HUES48 (cell line): ENCODE results near the gene EXOC1L.
A peak's percentile ranks its signal among the peaks of the same experiment; 100 is the strongest.

Experiments used
- H3K27ac ChIP-seq: one replicate; pipeline ENCODE4 v1.7.0; 2013; ENCODE audit warnings: low read depth, low read length, inconsistent platforms
- H3K27me3 ChIP-seq: 2 replicates; pipeline ENCODE4 v1.6.1; 2013; ENCODE audit warnings: mild to moderate bottlenecking, low read length; ENCODE audit not compliant: control insufficient read depth, insufficient read depth
- H3K36me3 ChIP-seq: 2 replicates; pipeline ENCODE4 v1.6.1; 2013; ENCODE audit warnings: low read length; ENCODE audit not compliant: control insufficient read depth, insufficient read depth
- H3K4me1 ChIP-seq: 2 replicates; pipeline ENCODE4 v1.6.1; 2013; ENCODE audit warnings: mild to moderate bottlenecking, low read length; ENCODE audit not compliant: control insufficient read depth, insufficient read depth
- H3K4me3 ChIP-seq: 2 replicates; pipeline ENCODE4 v1.5.1; 2013; ENCODE audit warnings: mild to moderate bottlenecking, low read depth, low read length
- H3K9ac ChIP-seq: 2 replicates; pipeline ENCODE4 v1.6.1; 2013; ENCODE audit warnings: mild to moderate bottlenecking, low read depth, low read length, moderate library complexity
- H3K9me3 ChIP-seq: 2 replicates; pipeline ENCODE4 v1.6.1; 2013; ENCODE audit warnings: low read length; ENCODE audit not compliant: control insufficient read depth, insufficient read depth

EXOC1L gene

GRCh38 chr4:55819634-55820033 is at the start of gene EXOC1L:
TSS of gene EXOC1L (plus strand) at chr4:55819790. CDS start at chr4:55820027, 237 bp downstream.
- no peak within 1 kb of the TSS for H3K27ac ChIP-seq
- H3K36me3 ChIP-seq = no peaks in the 10 kb centered on the region
- peaks cover 4% of the 10 kb centered on the region; the same call in 1 of the 2 replicates for H3K4me1 ChIP-seq
- H3K9ac ChIP-seq = no peak within 1 kb of the TSS; the same call in 1 of the 2 replicates
- no peaks in the 10 kb centered on the region for H3K9me3 ChIP-seq
- H3K4me3 ChIP-seq = peak within 1 kb of the TSS; percentile 23; the same call in 1 of the 2 replicates
- no peaks in the 10 kb centered on the region for H3K27me3 ChIP-seq

DNA sequence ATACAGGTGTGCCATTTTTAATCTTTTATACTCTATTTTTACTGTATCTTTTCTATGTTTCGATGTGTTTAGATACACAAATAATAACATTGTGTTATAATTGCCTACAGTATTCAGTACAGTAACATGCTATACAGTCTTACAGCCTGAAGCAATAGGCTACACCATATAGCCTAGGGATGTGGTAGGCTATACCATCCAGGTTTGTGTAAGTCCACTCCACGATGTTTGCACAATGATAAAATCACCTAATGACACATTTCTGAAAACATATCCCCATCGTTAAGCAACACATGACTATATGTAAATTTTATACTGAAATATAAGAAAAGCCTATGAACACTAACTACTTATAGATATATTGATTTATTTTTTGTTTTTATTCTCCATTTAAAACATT is 48.9 kb upstream of the EXOC1L start:
- Histone ChIP-seq H3K4me3 (no peak overlapping the region), H3K9me3 (no peaks in the 10 kb centered on the region)

GRCh38 chr4:55781341-55781740 is 38.2 kb upstream of the EXOC1L start:
- no peak overlapping the region for H3K9ac ChIP-seq
- H3K4me3 ChIP-seq = no peak overlapping the region
- no peaks in the 10 kb centered on the region for H3K4me1 ChIP-seq
- no peak overlapping the region for H3K27ac ChIP-seq
- no peaks in the 10 kb centered on the region for H3K36me3 ChIP-seq
- H3K27me3 ChIP-seq = no peaks in the 10 kb centered on the region
- H3K9me3 ChIP-seq = no peaks in the 10 kb centered on the region

More for the DNA sequence above, 48.9 kb upstream of the EXOC1L start:
- peaks cover 22% of the 10 kb centered on the region for H3K4me1 ChIP-seq
- no peaks in the 10 kb centered on the region for H3K27me3 ChIP-seq
- H3K9ac ChIP-seq = no peak overlapping the region
- H3K36me3 ChIP-seq = no peaks in the 10 kb centered on the region
- H3K27ac ChIP-seq = no peak overlapping the region

DNA sequence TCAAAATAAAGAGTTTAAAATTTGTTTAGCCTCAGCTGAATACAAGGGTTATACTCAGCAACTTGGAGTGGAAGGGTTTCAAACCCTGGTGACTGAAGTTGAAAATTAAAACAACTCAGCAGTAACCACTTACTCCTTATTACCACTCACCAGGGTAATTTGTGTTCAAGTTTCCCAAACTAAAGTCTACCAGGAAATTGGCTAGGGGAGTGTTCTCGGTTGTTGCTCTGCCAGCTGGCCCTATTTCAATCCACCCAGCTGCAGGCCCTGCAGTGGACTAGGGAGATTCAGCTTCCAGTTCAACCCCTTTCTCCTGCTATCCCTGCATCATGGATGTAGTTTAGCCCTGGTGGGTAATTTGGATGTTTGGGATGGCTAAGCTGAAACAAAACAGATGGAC is 37.8 kb upstream of the EXOC1L start:
- no peaks in the 10 kb centered on the region for H3K9me3 ChIP-seq
- H3K27me3 ChIP-seq = no peaks in the 10 kb centered on the region
- H3K27ac ChIP-seq = no peak overlapping the region
- H3K36me3 ChIP-seq = no peaks in the 10 kb centered on the region
- no peak overlapping the region for H3K4me3 ChIP-seq
- no peaks in the 10 kb centered on the region for H3K4me1 ChIP-seq
- H3K9ac ChIP-seq = no peak overlapping the region

GRCh38 chr4:55783584-55783983 is 36.0 kb upstream of the EXOC1L start:
- H3K9ac ChIP-seq = no peak overlapping the region
- no peaks in the 10 kb centered on the region for H3K9me3 ChIP-seq
- no peaks in the 10 kb centered on the region for H3K36me3 ChIP-seq
- no peak overlapping the region for H3K27ac ChIP-seq
- no peaks in the 10 kb centered on the region for H3K27me3 ChIP-seq
- H3K4me3 ChIP-seq = no peak overlapping the region
- H3K4me1 ChIP-seq = no peaks in the 10 kb centered on the region

- H3K4me1 ChIP-seq = no peaks in the 10 kb centered on the region
These were observed 34.8 kb upstream of the EXOC1L start for GRCh38 chr4:55784747-55785146.

GRCh38 chr4:55791666-55792065 is 27.9 kb upstream of the EXOC1L start:
- Histone ChIP-seq H3K9me3 (no peaks in the 10 kb centered on the region), H3K27me3 (no peaks in the 10 kb centered on the region), H3K4me3 (no peak overlapping the region), H3K9ac (no peak overlapping the region), H3K27ac (no peak overlapping the region), H3K4me1 (no peaks in the 10 kb centered on the region), H3K36me3 (no peaks in the 10 kb centered on the region)

More at GRCh38 chr4:55784747-55785146, 34.8 kb upstream of the EXOC1L start:
- no peak overlapping the region for H3K4me3 ChIP-seq
- no peaks in the 10 kb centered on the region for H3K36me3 ChIP-seq
- no peaks in the 10 kb centered on the region for H3K27me3 ChIP-seq
- no peaks in the 10 kb centered on the region for H3K9me3 ChIP-seq
- H3K27ac ChIP-seq = no peak overlapping the region
- H3K9ac ChIP-seq = no peak overlapping the region

- Histone ChIP-seq H3K36me3 (no peaks in the 10 kb centered on the region), H3K27me3 (no peaks in the 10 kb centered on the region), H3K9ac (no peak overlapping the region), H3K9me3 (no peaks in the 10 kb centered on the region), H3K27ac (no peak overlapping the region), H3K4me1 (no peaks in the 10 kb centered on the region), H3K4me3 (no peak overlapping the region)
These were observed 26.1 kb upstream of the EXOC1L start for GRCh38 chr4:55793479-55793878.

DNA sequence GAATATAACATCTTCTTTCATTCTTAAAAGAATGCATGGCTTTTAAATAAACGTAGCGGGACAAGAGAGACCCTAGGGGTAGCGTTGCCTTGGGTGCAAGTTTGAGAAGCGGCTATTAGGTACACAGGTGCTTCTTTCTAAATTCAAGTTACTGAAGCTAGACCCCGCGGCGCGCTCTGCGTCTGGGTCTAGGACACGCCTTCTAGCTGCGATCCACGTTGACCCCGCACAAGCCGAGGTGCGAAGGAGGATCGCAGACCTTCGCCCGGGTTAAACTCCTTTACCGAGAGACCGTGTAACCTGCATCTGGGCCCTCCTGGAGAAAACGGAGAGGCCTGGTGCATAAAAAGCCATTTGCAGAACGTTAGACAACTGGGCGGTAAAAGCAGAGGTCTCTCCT is 25.5 kb upstream of the EXOC1L start:
- no peaks in the 10 kb centered on the region for H3K9me3 ChIP-seq
- H3K36me3 ChIP-seq = no peaks in the 10 kb centered on the region
- no peaks in the 10 kb centered on the region for H3K27me3 ChIP-seq
- H3K9ac ChIP-seq = no peak overlapping the region
- no peak overlapping the region for H3K27ac ChIP-seq
- no peaks in the 10 kb centered on the region for H3K4me1 ChIP-seq
- no peak overlapping the region for H3K4me3 ChIP-seq

DNA sequence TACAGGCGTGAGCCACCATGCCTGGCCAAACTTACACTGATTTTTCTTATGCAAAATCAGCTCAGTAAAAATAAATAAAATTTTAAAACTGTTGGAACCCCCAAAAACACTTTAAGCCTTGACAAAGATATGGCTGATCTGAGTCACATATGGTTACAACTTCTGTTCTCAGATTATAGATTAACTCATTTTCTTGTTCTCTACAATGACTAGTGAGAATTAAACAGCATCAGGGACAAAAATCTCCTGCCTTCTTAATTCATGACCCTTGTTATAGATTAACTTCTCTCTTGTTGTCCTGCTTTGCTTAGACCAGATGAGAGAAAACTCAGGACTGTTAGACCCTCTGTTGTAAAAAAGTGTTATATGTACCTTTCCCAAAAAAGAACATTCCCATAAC is 24.2 kb upstream of the EXOC1L start:
- H3K9me3 ChIP-seq = no peaks in the 10 kb centered on the region
- H3K27me3 ChIP-seq = no peaks in the 10 kb centered on the region
- no peak overlapping the region for H3K9ac ChIP-seq
- H3K4me3 ChIP-seq = no peak overlapping the region
- no peaks in the 10 kb centered on the region for H3K4me1 ChIP-seq
- no peaks in the 10 kb centered on the region for H3K36me3 ChIP-seq
- no peak overlapping the region for H3K27ac ChIP-seq

DNA sequence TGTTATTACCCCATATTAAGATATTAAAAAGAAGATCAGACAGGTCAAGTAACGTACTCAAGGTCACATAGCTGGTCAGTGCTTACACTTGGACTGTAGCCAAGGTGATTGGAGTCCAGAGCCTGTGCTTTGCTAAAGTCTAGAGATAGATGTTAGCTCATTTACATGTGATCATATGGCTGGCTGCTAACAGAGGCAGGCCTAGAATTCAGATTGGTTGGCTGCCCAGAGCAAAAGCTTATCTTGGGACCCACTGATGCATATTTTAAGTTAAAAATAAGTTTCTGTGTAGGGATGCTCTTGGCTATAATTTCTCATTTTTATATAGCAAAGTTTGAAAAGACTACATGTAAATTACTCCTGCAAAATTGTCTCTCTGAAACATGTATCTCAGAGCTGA is 18.1 kb upstream of the EXOC1L start:
- no peaks in the 10 kb centered on the region for H3K36me3 ChIP-seq
- no peaks in the 10 kb centered on the region for H3K4me1 ChIP-seq
- no peaks in the 10 kb centered on the region for H3K9me3 ChIP-seq
- no peak overlapping the region for H3K4me3 ChIP-seq
- no peak overlapping the region for H3K9ac ChIP-seq
- no peak overlapping the region for H3K27ac ChIP-seq
- H3K27me3 ChIP-seq = no peaks in the 10 kb centered on the region

DNA sequence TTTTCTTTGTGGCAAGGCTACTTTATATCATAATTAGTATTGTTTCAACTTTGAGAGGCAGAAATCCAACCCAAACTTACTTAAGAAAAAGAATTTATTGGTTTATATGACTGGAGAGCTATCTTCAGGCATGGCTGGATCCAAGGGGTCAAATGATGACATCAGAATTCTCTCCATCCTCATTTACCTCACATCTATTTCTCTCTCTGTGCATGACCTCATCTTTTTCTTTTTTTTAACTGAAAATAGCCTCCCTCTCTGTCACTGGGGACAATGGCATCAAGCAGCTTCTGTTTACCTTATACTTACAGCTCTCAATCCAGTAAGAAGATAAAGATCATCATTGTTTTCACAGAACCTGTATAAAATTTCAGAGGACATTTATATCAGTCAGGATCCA is 12.0 kb upstream of the EXOC1L start:
- no peak overlapping the region for H3K27ac ChIP-seq
- H3K9ac ChIP-seq = no peak overlapping the region
- H3K4me1 ChIP-seq = no peaks in the 10 kb centered on the region
- H3K36me3 ChIP-seq = no peaks in the 10 kb centered on the region
- H3K4me3 ChIP-seq = no peak overlapping the region
- no peaks in the 10 kb centered on the region for H3K27me3 ChIP-seq
- no peaks in the 10 kb centered on the region for H3K9me3 ChIP-seq
